ENCODE results near the gene OR2D3. TPM values are rescaled to one million over a fixed set of nuclear protein-coding genes. Genes with fewer than 3 reads are reported as not detected.

OR2D3 gene
- total RNA-seq, 1 experiment from 2014 or later = not detected

DNA sequence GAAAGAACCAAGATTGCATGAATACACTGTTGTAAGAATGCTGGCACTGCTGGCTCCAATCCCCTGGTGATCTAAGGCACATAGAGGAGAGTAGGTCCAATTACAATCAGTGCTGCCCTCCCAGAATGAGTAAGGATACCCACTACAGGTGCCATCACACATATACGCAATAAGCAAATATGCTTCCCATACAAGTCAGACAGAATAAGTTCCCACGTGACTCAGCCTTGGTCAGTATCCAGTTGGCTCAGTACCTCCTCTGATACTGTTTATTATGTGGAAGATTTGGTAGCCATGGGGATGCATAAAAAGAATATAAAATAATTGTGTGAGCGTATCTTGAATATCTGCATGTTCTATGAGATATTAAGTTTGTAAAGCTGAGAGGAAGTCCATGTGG is 8.9 kb upstream of the OR2D3 start:
- no CpG with 5 or more reads among the region's 3 CpGs for WGBS (ENCODE audit: extremely low coverage, insufficient read length, low lambda C conversion rate)
- H3K27me3 Mint-ChIP-seq (ENCODE audit: low read depth) = no peaks in the 10 kb centered on the region
- Histone ChIP-seq H4K20me1 (ENCODE audit: control insufficient read depth, insufficient read depth, insufficient read length) (no peaks in the 10 kb centered on the region), H3K23ac (ENCODE audit: insufficient read length, low read depth, low read length) (no peak overlapping the region), H3K23me2 (ENCODE audit: insufficient read length, low read depth, low read length, poor library complexity, severe bottlenecking) (no peaks in the 10 kb centered on the region), H4K8ac (replicated peaks; ENCODE audit: insufficient read length, low read depth, low read length) (no peak overlapping the region), H3K27me3 (ENCODE audit: insufficient read depth, low read length) (no peaks in the 10 kb centered on the region), H2BK20ac (ENCODE audit: low read depth, low read length, poor library complexity, severe bottlenecking) (no peak overlapping the region), H4K5ac (ENCODE audit: insufficient read length, low read depth, low read length) (no peak overlapping the region), H2BK5ac (ENCODE audit: insufficient read length, low read length) (no peak overlapping the region), H3K27ac (ENCODE audit: insufficient read length, low read depth, low read length) (no peak overlapping the region), H2BK12ac (ENCODE audit: insufficient read length, low read depth, low read length) (no peak overlapping the region), H3K79me1 (ENCODE audit: insufficient read depth, low read depth, low read length, poor library complexity, severe bottlenecking) (no peaks in the 10 kb centered on the region), H2AFZ (ENCODE audit: low read length) (no peak overlapping the region), H2BK15ac (ENCODE audit: low read depth, low read length) (no peak overlapping the region), H3K4ac (ENCODE audit: low read depth, low read length) (no peak overlapping the region), H3T11ph (ENCODE audit: low read length) (no peak overlapping the region), H3K79me2 (ENCODE audit: insufficient read depth, low read length) (no peaks in the 10 kb centered on the region), H4K91ac (ENCODE audit: insufficient read length, low read depth, low read length) (no peak overlapping the region), H3K9me3 (ENCODE audit: control insufficient read depth, low read depth, low read length) (no peaks in the 10 kb centered on the region), H3K56ac (ENCODE audit: insufficient read length, low read depth, low read length) (no peak overlapping the region), H3K9ac (ENCODE audit: extremely low read depth, insufficient read length, low read length) (no peak overlapping the region), H3K14ac (ENCODE audit: insufficient read depth, low read length) (no peak overlapping the region), H2AK5ac (ENCODE audit: insufficient read length, low read length) (no peak overlapping the region), H2BK120ac (ENCODE audit: low read depth, low read length, poor library complexity, severe bottlenecking) (no peak overlapping the region), H3K4me2 (ENCODE audit: insufficient read depth, insufficient read length, low read length) (no peak overlapping the region), H3K18ac (ENCODE audit: insufficient read length, low read depth, low read length) (no peak overlapping the region), H3K4me1 (ENCODE audit: insufficient read depth, low read length) (no peaks in the 10 kb centered on the region)
- no peaks in the 10 kb centered on the region for H3K36me3 Mint-ChIP-seq (ENCODE audit: insufficient read depth in 1 of 3, low read depth in 3 of 3)
- H3K9me3 Mint-ChIP-seq = no peaks in the 10 kb centered on the region
- no peaks in the 10 kb centered on the region for H3K4me1 Mint-ChIP-seq
- DNase-seq = no peak
- H3K27ac Mint-ChIP-seq = no peak overlapping the region
- no peak overlapping the region for H3K4me3 Mint-ChIP-seq
- TF ChIP-seq CTCF (conservative IDR thresholded peaks at IDR 0.05) = no peak
